CD4-positive, alpha-beta T cell treated with Interleukin-17A for 1 hour (primary cell): ENCODE measurements around the gene TMIGD2.
A peak's percentile ranks its signal among the peaks of the same experiment; 100 is the strongest.
"Not testable (repeated sequence)": the region's sequence is repeated elsewhere in the genome, so short reads cannot be mapped to it uniquely, and the experiment has no call there.

Experiments used
- DNase-seq: peaks from one replicate; pipeline ENCODE4 v3.0.0-alpha.2; 2020

TMIGD2 gene

GRCh38 chr19:4266253-4267000, 35.8 kb downstream of the TMIGD2 start:
- no peak for DNase-seq

- DNase-seq: peak; percentile 20
These were observed 37.4 kb downstream of the TMIGD2 start for GRCh38 chr19:4264812-4265211.

DNA sequence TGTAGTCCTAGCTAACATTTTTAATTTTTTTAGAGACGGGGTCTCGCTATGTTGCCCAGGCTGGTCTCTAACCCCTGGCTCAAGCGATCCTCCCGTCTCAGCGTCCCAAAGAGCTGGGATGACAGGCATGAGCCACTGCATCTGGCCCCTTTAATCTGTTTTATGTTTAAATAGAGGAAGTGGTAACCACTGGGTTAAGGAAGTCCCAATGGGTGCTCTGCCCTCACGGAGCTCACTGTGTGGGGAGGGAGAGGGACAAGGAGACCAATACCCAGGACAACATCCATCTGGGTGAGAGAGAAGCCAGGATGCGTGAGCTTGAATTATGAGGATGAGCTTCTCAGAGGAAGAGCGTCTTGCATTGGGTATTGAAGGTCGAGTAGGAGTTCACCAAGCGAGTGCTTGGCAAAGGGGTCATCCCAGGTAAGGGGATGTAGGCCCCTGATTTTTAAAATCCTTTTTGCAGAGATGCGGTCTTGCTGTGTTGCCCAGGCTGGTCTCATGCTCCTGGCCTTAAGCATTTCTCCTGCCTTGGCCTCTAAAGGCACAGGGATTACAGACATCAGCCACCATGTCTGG, 41.5 kb downstream of the TMIGD2 start:
- DNase-seq: no peak

- DNase-seq: no peak
These were observed 44.0 kb downstream of the TMIGD2 start for GRCh38 chr19:4258181-4258580.

GRCh38 chr19:4257025-4257424, 45.2 kb downstream of the TMIGD2 start:
- no peak for DNase-seq

DNA sequence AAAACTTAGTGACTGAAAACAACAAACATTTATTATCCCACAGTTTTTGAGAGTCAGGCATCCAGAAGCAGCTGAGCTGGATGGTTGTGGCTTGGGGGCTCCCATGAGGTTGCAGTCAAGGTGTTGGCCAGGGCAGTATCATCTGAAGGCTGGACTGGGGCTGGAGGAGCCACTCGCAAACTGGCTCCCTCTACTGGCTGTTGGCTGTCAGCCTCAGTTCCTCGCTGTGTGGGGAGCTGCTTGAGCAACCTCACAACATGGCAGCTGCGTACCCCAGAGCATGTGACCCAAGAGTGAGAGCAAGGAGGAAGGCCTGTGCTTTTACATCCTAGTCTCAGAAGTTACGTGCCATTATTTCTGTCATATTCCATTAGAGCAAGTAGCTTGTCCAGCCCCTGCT, 45.6 kb downstream of the TMIGD2 start:
- no peak for DNase-seq

GRCh38 chr19:4246767-4247593, 55.2 kb downstream of the TMIGD2 start, which contains the start of gene YJU2:
TSS of gene YJU2 (plus strand) at chr19:4247080. CDS start at chr19:4247147, 67 bp downstream.
- peak; percentile 99 for DNase-seq

- DNase-seq: not testable (repeated sequence)
These were observed 56.3 kb downstream of the TMIGD2 start for GRCh38 chr19:4245938-4246337.
